K562 (cell line): ENCODE measurements around the gene URI1.

Experiments
- HMGXB4 ChIP-seq: sonication (generic); formaldehyde crosslinking; IDR thresholded peaks from 2 replicates; pipeline ENCODE4 v1.8.1; 2023; ENCODE audit warnings: mild to moderate bottlenecking, missing genetic modification reagents
- ZNF830 ChIP-seq: fragments of 250-450 bp; sonication (Bioruptor Pico); IDR thresholded peaks from 2 replicates; pipeline ENCODE4 v1.5.0; 2021; ENCODE audit warnings: mild to moderate bottlenecking

DNA sequence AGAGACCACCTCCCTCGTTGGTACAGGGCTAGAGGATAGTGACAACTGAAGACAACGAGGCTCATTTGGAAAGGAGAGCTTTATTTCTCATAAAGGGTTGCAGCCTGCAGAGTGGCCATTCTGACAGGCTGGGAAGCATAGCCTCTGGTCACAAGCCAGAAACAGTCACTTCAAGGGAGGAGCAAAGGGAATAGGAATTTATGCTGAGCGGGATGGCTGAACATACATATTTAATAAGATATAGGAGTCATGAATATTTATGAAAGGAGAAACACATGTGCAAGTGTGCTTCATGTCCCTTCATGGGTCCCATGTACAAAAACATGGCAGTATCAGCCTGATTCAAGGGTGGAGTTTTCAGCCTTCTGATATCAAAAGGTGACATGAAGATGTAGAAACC is 27.1 kb upstream of the URI1 start:
- TF ChIP-seq ZNF830 (no peak), HMGXB4 (no peak)
